Cortex of kidney (tissue), 1 donor: ENCODE results near the gene HSPA1B.
A peak's percentile ranks its signal among the peaks of the same experiment; 100 is the strongest.
"Not testable (repeated sequence)": the region's sequence is repeated elsewhere in the genome, so short reads cannot be mapped to it uniquely, and the experiment has no call there.

Source experiments
- DNase-seq: peaks from one replicate; lab custom pipeline; 2025; lab: John Stamatoyannopoulos, UW

HSPA1B gene

DNA sequence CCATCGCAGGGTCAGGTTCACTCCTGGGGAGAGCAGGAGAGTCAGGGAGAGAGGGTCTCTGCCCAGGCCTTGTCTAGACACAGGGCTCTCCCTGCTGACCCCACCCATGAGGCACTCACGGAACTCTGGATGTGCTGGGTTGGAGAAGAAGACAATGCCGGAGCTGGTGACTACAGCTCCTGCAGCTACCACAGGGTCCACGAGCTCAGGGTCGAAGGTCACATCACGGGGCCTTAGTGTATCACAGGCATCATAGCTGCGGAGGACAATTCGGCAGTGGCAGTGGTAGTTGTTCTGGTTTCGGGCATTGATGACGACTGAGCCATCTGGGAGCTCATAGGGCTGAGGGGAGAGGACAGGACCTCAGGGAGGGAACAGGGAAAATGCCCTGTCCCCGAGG is 32.4 kb downstream of the HSPA1B start:
- no peak for DNase-seq

DNA sequence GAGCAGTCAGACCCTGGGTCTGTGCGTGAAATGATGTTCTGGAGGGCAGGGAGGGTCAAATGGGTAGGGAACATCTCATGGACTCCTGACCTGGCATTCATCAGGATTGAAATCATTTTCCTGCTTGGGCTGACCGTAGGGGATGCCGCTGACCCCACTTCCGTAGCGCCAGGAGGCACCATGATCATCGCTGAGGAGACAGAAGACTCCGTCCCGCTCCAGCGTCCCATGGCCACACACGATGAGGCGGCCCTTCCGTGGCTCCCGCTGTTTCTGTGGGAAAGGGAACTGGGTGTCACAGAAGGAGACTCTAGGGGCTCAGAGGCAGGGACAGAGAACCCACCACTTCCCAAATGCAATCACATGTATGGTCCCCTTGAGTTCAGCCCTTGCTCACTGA is 32.8 kb downstream of the HSPA1B start:
- no peak for DNase-seq

DNA sequence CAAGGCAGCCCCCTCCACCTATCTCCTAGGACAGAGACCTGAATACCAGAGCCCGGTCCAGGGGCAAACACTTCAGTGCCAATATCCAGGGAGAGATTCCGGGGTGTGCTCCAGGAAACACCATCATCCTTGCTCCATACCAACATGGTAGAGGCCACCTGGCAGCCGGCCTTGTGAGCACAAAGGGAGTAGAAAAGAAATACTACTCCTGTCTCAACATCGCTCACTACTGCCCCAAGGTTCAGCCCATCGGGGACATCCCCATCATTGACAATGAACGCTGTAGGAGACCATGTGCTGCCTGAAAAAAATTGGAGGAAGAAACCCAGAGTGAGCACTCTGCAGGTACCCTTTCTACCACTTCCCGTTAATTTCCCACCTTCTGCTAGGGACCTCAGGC is 33.6 kb downstream of the HSPA1B start:
- DNase-seq: no peak

DNA sequence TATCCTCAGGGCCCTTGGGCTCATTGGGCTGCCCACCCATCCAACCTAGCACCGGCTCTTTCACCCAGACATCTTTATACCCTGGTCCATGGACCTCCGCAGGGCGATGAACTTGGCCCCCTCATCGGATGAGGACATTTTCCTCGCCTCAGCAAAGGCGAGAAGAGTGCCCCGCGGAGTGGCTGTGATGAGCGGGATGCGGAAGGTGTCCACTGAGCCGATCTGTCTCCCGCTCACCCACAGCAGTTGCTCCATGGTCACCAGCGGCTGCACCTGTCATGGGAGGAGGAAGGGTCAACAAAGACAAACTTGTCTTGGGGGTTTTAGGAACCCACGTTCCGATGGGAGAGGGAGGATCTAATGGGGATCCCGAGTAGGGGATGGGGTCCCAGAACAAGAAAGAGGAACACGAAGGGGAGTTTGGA is 34.4 kb downstream of the HSPA1B start:
- no peak for DNase-seq

DNA sequence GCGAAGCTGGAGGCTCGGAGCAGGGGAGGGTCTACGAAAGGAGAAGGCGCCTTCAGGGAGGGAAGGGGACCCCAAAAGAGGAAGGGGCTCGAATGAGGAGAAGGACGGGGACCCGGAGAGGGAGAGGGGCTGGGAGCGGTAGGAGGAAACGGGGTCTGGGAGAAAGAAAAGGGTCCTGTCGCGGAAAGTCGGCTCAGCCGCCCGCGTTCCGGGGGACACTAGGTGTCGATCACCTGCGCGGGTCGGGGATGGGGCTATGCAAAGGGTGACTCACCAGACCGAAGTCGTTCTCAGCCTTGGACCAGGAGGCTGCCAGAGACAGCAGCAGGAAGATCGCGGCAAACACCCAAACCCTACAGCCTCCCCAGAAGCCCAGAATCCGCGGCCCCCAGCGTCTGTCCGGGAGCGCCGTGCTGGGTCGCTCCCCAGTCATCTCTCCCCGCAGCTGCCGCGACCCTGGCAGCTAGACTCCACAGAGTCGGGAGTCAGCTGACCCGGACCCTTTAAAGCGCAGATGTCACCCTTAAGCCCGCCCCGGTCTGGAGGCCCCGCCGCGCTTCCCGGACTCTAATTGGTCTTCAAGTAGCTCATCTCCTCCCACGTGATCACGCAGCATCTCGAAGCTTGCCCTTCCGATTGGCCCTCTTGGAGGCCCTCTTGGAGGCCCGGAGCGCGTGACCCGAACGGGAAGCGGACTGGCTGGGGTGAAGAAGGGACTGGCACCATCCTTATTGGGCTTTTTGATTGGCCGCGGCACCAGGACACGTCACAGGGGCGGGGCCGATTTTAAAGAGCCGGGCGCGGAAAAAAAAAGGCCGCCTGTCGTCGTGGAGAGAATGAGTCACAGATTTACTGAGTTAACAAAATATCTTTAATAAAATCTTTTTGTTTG is 35.1 kb downstream of the HSPA1B start, which contains the start of gene NEU1:
TSS of gene NEU1 (minus strand) at position 478 of the 892 bp plus-strand sequence. CDS start at position 433, 45 bp downstream.
- DNase-seq: peak; percentile 87

DNA sequence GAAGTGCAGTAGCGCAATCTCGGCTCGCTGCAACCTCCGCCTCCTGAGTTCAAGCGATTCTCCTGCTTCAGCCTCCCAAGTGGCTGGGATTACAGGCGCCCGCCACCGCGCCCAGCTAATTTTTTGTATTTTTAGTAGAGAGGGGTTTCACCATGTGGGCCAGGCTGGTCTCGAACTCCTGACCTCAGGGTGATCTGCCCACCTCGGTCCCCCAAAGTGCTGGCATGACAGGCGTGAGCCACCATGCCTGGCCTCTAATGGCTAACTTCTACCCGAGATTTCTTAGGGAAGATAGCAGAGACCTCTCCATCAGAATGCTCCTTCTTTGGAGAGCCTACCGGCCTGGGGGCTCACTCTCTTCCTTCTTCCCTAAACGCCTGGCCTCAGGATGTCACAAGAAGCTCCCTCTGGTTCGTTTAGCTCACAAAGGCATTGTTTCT is 36.6 kb downstream of the HSPA1B start:
- not testable (repeated sequence) for DNase-seq

DNA sequence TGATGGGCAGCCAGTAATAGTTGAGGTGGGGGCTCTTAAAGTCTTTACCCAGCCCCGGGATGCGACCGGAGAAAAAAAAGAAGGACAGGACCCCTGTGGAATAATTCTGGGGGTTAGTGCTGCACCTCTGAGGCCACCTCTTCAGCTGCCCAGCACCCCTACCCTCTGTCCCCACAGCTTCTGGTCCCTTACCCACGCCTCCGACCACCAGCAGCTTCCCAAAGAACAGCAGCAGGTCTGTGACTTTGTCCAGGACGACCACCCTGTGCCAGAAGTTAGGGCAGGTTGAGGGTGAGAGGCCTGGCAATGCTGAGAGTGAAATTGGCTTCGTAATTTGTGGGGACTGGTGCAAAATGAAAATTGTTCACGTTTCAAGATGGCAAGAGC is 37.3 kb downstream of the HSPA1B start:
- DNase-seq: no peak

DNA sequence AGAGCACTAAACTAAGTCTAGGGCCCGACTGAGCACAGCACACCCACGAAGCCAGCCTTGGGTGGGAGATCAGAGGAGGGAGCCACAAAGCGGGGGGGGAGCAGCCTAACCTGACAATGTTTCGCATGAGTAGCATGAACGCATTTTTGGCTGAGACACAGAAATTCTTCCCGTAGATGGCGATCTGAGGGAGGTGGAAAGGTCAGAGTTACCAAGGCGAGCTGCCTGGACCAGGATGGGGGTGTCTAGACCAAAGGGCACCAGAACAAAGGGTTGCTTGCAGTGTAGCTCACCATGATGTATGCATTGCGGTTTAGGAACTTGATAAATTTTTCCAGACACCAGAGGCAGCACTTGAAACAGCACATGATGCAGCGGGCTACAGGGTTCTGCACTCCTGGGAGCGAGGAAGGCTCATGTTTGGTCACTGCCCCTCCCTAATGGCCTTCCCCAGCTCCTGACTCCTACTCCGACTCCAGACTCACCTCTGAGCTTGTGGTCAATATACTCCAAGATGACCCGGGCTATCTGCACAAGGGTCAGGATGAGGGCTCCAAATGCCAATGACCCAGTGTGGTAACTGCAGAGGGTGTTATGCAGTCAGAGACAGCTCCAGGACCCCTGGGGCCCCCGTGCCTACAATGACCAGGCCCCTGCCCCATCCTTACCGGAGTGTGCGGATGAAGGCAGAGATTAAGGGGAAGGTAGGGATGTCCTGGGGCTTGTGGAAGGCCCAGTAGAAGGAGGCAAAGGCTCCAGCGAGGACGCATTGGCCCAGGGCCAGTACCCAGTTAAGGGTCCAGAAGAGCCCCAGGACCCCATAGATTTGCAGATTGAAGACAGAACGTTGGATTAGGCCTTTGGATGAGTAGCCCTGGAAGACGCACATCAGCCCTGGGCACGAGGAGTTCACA is 37.9 kb downstream of the HSPA1B start:
- DNase-seq: no peak

DNA sequence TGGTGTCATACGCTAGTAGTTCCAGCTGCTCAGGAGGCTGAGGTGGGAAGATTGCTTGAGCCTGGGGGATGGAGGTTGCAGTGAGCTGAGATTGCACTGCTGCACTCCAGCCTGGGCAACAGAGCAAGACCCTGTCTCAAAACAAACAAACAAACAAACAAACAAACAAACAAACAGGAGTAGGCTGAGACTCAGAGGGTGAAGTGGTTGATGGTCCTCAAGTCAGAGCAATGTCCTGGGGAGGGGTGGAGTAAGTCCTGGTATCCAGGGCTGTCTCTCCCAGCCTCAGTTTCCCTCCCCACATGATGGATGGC is 41.1 kb downstream of the HSPA1B start:
- not testable (repeated sequence) for DNase-seq

DNA sequence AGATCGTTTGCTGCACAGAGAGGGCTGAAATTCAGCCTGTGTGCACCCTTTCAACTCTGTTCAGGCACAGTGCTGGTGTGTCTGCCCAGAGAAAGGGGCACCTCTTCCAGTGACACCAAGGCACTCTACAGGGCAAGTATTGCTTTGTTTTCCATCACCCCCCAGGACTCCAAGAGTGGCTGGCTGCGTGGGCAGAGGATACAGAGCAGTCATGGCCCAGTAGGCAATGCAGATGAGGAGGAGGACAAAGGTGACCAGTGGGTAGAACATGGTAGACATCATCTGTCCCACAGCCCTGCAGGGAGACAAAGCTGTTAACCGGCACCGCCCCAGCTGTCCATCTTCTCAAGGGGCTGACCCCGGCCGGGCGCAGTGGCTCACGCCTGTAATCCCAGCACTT is 41.8 kb downstream of the HSPA1B start:
- DNase-seq: no peak

DNA sequence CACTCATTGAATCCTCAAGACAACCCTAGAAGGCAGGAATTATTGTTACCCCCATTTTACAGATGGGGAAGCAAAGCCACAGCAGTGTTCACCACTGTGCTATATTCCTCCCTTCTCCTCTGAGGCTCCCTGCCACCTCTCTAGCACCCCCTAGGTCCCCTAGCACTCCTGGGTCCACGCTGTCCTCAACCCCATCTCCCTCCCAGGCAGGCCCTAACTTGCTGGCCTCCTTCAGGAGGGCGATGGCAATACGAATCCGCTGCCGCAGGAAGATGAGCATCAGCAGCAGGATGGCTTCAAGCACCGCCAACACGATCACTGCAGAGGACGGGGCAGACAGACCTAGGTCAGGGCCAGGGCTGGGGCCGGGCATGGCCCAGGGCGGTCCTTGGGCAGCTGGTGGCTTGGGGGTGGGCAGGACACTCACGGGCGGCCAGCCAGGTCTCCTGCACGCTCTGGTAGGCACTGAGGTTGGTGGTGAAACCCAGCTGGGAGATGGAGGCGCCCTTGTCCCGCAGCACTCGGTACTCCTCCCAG is 42.9 kb downstream of the HSPA1B start:
- DNase-seq: no peak

DNA sequence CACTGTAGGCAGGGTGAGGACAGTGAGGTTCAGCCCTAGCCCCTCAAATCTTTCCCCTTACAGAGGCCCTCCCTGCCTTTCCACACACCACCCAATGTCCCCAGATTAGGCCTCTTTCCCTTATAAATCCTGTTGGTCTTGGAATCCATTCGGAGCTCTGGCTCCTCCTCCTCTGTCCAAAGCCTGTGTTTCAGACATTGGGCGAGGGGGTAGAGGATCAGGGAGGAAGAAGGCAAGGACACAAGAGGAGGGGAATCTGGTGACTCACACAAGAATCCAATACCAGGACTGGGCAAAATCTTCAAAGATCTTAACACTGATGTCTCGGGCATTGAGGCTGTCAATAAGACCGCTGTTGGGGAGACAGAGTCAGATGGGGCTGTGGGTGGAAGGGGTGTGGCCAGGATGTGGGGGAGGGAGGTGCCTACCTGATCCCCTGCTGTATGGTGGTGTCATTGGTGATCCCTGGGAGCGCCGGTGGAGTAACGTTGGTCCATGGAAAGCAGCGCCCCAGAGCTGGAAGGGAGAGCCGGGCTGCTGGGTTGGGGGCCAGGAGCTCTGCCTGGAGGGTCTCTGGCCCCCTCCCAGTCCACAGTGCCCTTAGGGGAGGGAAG is 43.6 kb downstream of the HSPA1B start:
- DNase-seq: no peak

DNA sequence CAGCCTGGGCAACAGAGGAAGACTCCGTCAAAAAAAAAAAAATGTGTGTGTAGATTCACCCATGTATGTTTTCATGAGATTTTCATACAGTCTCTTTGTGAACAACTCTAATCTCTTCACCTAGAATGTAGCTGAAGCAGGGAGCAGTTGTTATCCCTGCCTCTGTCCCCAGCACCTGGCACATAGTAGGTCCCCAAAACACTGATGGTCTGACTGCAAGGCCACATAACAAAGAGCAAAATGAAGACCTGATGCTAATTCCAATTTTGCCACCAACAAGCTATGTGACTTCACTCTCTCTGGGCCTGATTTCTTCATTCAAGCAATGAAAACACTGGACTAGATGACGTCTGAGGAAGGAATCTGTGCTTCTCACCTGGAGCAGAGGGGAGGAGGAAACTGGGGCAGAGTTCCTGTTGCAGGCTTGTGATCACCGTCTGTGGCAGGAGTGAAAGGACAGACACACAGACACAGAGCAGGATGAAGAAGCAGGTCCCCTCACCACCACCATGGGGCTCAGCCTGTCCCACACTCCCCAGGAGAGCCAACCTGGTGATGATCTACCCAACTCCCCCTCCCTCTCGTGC is 46.6 kb downstream of the HSPA1B start:
- DNase-seq: no peak

DNA sequence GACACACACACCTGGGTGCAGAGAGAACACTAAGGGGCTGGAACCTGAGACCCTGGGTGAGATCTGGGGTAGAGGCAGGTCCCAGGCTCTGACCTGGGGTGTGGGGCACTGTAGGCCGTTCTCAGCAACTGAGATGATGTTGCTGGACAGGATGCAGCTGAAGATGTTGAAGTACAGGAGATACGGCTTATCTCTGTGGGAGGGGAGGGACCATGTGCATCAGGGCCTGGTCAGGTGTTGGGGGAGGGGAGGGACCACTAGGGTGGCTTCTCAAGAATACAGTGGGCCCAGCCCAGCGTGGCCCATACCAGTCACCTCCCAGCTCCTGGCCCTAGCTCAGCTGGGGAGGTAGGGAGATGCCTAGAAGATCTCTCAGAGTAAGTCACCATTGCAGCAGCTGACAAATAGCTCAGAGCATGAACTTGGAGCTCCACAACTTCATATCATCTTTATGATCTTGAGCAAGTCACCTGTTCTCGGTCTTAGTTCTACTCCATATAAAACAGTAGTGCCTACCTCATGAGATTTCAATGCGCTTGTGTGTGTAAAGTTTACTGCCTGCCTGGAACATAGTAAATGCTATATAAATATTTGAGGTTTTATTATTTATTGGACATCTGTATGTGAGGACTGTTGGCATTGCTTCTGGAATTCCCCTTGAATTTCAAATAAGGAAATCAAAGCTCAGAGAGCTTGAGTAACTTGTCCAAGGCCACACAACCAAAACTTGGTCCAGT is 47.5 kb downstream of the HSPA1B start:
- DNase-seq: no peak

DNA sequence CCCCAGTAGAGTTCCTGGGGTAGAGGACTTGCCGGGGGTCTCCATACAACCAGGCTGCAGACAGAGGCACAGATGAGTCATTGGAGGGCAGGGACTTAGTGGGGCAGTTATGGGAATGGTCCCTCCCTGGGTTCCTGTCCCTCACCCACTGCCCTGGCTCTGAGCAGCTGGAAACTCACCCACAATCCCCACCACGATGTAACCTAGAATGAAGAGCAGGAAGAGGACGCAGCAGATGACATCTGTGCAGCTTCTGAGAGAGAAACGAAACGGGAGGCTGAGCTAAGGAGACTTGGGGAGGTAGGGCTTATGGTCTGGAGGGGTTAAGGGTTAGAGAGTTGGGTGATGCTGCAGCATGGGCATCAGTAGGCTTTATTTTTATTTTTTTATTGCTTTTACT is 48.3 kb downstream of the HSPA1B start:
- no peak for DNase-seq

DNA sequence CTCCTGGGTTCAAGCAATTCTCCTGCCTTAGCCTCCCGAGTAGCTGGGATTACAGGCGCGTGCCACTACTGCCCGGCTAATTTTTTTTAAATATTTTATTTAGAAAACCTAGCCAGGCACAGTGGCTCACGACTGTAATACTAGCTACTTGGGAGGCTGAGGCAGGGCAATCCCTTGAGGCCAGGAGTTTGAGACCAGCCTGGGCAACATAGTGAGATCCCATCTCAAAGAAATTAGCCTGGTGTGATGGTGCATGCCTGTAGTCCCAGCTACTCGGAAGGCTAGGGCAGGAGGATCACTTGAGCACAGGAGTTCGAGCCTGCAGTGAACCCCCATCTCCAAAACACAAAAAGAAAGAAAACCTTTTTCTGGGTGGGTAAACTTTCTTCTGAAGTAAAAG is 48.8 kb downstream of the HSPA1B start:
- DNase-seq: no peak

DNA sequence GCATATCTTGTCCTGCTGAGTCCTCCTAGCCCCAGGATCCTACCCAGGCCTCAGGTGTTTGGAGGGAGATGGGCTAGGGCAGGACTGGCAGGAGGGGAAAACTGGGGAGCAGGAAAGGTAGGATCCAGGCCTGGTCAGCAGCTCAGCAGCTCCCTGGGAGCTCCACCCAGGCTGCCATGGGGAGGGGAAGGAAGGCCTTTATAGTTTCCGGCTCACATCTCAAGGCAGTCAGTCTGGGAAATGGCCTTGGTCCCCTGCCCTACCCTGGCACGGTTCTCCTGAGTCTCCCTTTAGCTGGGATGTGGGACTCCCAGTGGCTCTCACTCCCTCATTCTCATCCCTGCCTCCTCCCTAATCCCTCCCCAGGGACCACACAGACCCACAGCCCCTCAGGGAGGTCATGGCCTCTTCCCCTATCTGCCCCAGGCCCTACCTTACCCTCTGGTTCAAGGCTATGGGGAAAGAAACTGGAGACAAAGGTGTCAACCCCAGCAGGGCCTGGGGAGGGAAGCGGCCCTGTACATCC is 49.6 kb downstream of the HSPA1B start:
- no peak for DNase-seq

DNA sequence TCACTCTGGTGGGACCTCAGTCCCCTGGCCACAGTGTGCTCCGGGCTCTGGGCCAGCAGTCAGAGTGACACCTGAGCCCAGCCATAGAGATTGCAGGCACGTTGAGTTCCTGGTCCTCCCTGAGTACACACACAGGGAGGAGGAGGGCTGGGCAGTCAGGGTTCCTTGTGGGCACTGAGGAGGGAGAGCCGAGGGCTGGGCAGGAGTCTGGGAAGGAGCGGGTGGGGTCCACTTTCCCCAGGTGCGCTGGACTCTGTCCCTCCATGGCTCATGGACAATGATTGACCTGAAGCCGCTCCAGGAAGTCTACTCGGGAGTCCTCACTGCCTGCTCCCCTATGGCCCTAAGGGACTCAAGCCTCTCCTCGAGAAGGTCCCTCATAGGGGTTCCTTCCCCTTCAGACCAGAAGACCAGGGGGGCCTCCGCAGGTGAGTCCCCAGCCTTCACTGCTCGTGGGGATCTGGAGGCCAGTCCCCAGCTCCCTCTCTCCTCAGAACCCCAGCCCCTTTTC is 50.2 kb downstream of the HSPA1B start:
- no peak for DNase-seq

DNA sequence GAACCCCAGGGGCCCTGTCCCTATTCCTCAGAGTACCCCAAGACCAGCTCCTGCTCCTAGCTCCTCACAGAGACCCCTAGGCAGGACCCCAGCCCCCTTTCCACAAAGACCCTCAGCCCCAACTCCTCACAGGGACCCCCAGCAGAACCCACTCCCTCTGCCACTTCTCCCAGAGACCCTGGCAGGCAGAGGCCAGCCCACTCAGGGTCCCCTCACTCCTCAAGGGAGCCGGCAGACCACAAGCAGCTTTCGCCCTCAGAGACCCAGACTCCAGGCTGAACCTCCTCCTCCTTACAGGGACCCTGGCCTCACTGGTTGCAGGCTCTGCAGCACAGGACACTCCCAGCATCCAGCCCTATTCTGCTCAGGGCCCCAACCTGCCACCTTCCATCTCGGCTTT is 50.7 kb downstream of the HSPA1B start:
- DNase-seq: no peak

DNA sequence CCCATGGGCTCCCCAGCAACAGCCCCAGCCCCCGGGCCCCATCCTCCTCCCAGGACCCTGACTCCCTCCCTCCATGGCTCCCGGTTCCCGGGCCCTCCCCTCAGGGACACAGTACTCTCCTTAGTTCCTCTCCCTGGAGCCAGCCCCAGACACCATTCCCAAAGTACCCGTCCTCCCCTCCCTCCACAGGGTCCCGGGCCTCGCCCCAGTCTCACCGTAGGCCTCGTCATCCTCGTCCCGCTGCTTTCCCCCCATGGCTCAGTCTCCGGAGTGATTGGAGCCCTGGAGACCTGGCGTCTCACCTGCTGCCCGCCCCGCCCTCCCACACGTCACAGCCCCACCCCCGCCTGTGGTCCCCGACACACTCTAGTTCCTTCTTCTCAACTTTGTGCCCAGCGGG is 51.2 kb downstream of the HSPA1B start, which contains the start of gene SLC44A4:
TSS of gene SLC44A4 (minus strand) at position 272 of the 400 bp plus-strand sequence. CDS start at position 255, 17 bp downstream.
- no peak for DNase-seq
